ENCODE data around the gene PHC3.

PHC3 gene

GRCh38 chr3:170076715-170077238 is 104.8 kb downstream of the PHC3 start:
- DNase-seq: no peak

- DNase-seq: no peak
These were observed 106.0 kb downstream of the PHC3 start for GRCh38 chr3:170075441-170076091.

GRCh38 chr3:170064108-170064507 is 117.4 kb downstream of the PHC3 start:
- DNase-seq: no peak

- DNase-seq: no peak
These were observed 117.8 kb downstream of the PHC3 start for GRCh38 chr3:170063691-170064090.

GRCh38 chr3:170062769-170063168 is 118.8 kb downstream of the PHC3 start:
- DNase-seq: no peak

- DNase-seq: no peak
These were observed 119.5 kb downstream of the PHC3 start for GRCh38 chr3:170062068-170062467.

- no peak for DNase-seq
These were observed 122.1 kb downstream of the PHC3 start for GRCh38 chr3:170059447-170059846.

- no peak for DNase-seq
These were observed 123.4 kb downstream of the PHC3 start for GRCh38 chr3:170058127-170058526.

- DNase-seq: no peak
These were observed 124.0 kb downstream of the PHC3 start for GRCh38 chr3:170057550-170057949.

- no peak for DNase-seq
These were observed 124.7 kb downstream of the PHC3 start for GRCh38 chr3:170056710-170057454.

GRCh38 chr3:170055209-170055608 is 126.3 kb downstream of the PHC3 start:
- no peak for DNase-seq

- no peak for DNase-seq
These were observed 127.3 kb downstream of the PHC3 start for GRCh38 chr3:170054204-170054603.

GRCh38 chr3:170052398-170052797 is 129.1 kb downstream of the PHC3 start:
- DNase-seq: no peak

GRCh38 chr3:170050753-170051152 is 130.8 kb downstream of the PHC3 start:
- DNase-seq: no peak

GRCh38 chr3:170049146-170050000 is 132.2 kb downstream of the PHC3 start:
- no peak for DNase-seq

- DNase-seq: no peak
These were observed 134.5 kb downstream of the PHC3 start for GRCh38 chr3:170047133-170047404.

GRCh38 chr3:170046269-170047132 is 135.0 kb downstream of the PHC3 start:
- DNase-seq: no peak

- DNase-seq: no peak
These were observed 136.7 kb downstream of the PHC3 start for GRCh38 chr3:170044795-170045244.

GRCh38 chr3:170044271-170044670 is 137.3 kb downstream of the PHC3 start:
- DNase-seq: no peak

- DNase-seq: no peak
These were observed 138.0 kb downstream of the PHC3 start for GRCh38 chr3:170043506-170043905.

- DNase-seq: no peak
These were observed 141.1 kb downstream of the PHC3 start for GRCh38 chr3:170040418-170040817.

- DNase-seq: peak; percentile 59
These were observed 143.0 kb downstream of the PHC3 start for GRCh38 chr3:170038434-170039110.
